GM19239 (cell line): ENCODE data around the gene ZDHHC13.

Experiments used
- DNase-seq: peaks from one replicate; pipeline ENCODE4 v3.0.0; 2011; ENCODE audit warnings: low spot score; ENCODE audit not compliant: insufficient read length
- FAIRE-seq: peaks from 2 replicates; lab custom pipeline; 2011; peaks lifted over from hg19 to GRCh38; lab: Jason Lieb, UNC

Gene ZDHHC13

DNA sequence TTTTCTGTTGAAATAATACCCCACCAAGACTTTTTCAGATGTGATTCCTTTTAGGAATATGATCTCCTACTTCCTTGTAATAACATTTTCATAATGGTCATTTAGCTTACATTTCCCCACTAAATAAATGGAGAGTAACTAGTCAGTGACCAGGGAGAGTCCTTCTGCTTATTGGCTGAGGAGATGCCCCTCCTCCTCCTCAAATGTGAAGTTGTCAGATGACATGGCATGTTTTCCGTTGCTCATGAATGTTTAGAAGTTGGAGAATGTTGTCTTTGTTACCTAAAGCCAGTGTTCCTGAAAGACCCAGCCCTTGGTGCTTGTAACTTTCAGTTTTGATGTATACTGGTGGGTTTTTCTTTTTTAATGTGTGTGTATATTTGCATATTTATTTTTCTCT is 46.6 kb downstream of the ZDHHC13 start:
- FAIRE-seq (no peak), DNase-seq (no peak)

DNA sequence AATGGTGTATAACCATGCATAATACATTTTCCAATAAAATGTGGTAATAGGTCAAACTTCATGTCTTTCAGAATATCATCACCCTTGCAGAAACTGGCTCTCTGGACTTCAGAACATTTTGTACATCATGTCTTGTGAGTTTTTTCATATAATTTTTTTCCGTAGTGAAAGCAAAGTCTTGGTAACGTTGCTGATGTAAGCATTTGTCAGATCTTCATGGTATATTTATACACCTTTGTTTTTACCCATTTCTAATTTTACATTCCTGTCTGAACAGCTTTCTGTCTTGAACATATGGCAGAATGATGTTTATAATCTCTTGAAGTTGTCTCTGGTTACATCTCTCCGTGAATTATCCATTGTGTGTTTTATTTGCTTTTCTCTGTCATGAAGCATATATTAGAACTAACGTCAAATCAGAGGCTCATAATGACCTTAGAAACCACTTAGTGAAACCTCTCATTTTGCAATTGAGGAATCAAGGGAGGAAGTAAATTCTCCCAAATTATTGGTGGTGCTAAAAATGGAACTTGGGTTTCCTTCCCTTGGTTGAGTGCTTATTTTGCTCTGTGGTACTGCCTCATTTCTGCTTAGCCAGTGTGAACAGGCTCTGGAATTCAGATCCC is 47.4 kb downstream of the ZDHHC13 start:
- FAIRE-seq (peak; percentile 57), DNase-seq (no peak)

DNA sequence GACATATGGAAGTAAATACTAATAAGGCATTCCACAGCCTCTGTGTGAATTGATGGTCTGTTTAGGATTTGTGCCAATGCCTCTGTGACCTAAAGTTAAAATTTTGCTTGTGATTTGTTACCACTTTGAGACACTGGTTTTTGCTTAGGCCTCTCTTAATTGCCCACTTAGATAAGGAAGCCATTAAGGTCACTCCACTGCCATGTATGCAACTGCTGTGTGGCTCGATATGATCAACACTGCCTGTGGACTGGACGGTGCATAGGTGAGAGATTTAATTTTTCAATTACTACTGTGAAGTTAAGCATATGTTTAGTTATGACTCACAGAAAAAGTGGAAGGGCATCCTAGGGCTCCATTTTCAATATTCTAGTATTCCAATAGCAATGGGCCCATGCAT is 47.9 kb downstream of the ZDHHC13 start:
- no peak for FAIRE-seq

DNA sequence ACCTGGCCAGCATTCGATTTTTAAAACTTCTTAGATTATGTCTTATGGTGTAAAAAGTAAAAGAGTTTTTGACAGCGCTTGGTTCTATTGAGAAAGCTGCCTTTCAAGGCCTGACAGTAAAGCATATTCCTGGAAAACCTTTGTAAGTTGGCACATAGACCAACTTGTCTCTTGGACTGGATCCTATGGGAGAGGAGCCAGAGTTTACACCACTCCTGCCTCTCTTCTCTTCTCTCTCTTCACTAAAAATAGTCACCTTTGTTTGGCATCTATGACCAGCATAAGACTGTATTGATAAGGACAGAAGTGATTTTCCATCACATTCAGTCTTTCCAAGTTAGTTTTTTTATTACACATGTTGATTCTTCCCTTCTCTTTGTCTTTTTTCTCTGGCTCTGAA is 51.1 kb downstream of the ZDHHC13 start:
- DNase-seq (no peak), FAIRE-seq (no peak)

More for the DNA sequence above, 47.9 kb downstream of the ZDHHC13 start:
- no peak for DNase-seq

DNA sequence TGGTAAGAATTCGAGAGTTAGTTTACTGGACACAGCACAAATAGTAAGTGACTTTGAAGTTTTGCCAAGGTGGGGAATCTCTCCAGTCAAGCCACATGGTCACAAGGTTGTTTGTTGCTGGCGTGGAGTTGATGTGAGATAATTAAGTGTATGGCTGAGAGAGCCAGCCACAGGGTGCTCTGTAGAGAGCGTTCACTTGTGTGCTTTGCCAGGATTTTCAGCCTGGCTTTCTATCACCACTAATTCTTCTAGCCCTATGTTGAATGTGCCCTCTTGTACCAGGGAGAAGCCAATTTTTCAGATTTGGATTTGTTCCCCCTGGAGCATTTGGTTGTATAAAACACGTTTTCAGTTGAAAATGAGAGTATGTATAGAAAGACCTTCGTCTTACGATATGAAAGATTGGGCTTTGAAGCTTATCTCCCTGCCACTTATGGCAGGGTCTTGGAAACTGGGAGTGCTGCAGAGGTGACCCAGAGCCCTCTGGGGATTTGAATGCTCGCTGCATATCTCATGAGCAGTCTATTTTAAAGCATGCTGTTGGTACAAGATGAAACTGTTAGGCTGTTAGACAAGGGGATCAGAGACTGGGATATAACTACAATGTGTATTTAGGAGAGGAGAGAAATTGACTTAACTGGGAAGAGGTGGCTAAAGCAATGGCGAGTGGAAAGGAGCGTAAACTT is 56.2 kb downstream of the ZDHHC13 start:
- FAIRE-seq (no peak), DNase-seq (no peak)

DNA sequence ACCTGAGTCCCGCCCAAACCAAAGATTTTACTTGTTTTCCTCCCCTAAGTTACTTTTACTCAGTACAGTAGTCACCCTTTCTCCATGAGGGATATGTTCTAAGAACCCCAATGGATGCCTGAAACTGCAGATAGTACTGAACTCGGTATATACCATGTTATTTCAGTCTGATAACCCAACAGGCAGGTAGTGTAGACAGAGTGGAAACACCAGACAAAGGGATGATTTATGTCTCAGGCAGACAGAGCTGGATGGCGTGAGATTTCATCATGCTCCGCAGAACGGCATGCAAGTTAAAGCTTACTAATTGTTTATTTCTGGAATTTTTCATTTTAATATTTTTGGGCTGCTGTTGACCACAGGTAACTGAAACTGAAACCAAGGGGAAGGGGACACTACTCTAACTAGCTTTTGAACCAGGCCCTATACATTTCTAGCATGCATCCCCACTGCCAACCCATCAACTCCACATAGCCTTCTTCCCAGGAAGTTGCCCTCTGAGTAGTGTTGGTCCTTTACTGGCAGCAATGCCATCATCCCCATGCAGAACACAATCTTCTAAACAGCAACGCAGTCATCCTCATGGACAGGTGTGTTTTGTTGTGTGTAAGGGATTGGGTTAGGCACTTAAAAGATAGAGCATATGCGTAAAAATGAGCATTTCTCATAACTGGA is 57.1 kb downstream of the ZDHHC13 start:
- FAIRE-seq = no peak
- no peak for DNase-seq

DNA sequence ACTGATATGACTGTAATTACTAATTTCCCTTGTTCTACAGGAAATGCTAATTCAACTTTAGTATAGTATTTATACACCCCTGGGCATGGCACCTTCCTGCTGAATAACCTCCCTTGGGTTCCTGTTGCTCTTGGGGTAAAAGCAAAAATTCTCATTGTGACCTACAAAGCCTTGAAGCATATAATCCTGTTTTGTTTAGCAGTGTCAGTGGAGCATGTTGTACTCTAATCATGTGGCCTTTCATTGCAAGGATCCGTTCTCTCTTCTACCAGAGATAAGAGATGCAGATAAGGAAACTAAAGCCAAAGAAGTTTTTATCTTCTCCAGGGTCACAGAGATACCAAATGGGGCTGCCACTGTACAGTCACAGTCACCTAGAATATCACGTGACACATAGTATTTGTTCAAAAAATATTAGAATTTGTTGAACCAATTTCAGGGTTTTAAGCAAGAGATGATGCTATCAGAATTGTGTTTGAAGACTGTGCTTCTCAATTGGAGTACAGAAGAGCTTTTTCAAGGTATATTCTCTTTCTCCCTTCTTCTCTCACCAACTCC is 59.7 kb downstream of the ZDHHC13 start:
- FAIRE-seq = no peak
- no peak for DNase-seq

DNA sequence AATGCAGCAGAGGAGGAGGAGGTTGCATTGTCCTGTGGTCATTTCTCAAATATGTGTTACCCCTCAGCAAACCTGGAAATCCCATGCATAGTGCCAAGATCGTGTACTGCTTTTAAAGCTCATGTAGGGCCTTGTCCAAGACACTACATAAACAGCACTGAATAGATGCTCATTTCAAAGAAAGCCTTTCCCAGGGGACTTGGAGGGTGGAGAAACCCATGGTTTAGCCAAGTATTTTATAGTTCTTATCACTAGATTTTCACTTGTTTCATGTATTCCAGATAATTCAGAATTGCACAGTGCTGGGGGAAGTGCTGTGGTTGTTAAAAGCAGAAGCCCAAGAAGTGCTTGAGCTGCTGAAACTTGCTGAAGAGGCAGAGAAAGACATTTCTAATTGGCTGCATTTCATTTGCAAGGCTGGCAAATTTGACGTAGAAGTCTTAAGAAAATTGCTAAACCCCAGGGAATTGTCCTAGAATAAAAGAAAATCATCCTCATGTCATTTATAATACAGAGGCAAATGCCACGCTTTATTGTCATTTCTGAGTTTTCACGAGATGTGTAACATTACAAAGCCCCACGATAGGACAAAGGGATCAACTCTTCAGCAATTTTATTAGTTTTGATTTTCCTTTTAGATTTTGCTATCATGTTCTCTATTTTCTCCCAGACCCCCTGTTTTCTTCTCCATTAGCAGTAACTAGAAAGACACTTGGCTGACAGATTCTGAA is 64.7 kb downstream of the ZDHHC13 start:
- FAIRE-seq (no peak), DNase-seq (no peak)

DNA sequence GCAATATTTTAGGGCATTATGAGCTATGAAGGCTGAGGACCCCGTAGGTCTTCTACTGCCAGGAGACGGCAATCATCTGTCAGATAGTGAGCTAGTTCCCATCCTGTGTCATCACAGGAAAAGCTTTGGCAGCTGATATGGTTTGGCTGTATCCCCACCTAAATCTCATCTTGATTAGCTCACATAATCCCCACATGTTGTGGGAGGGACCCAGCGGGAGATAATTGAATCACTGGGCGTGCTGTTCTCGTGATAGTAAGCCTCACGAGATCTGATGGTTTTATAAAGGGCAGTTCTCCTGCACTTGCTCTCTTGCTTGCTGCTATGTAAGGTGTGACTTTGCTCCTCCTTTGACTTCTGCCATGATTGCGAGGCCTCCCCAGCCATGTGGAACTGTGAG is 66.7 kb downstream of the ZDHHC13 start:
- no peak for DNase-seq
- no peak for FAIRE-seq

DNA sequence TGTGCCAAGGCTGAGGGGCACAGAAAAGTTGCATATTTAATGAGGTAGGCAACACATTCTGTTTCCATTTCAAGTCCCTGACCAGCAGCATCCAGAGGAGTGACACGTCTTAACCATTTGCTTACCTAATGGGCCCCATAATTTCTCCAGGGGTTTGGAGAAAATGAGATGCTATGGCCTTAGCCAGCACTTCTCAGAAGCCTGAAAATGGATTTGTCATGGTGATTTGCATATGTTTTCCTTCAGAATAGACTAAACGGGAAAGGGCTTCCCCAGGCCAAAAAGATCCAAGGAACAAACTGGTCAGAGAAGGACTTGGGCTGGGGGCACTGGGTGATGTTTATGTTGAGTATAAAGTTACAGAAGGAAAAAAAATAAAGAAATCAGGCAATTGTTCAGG is 68.1 kb downstream of the ZDHHC13 start:
- DNase-seq = no peak
- no peak for FAIRE-seq

DNA sequence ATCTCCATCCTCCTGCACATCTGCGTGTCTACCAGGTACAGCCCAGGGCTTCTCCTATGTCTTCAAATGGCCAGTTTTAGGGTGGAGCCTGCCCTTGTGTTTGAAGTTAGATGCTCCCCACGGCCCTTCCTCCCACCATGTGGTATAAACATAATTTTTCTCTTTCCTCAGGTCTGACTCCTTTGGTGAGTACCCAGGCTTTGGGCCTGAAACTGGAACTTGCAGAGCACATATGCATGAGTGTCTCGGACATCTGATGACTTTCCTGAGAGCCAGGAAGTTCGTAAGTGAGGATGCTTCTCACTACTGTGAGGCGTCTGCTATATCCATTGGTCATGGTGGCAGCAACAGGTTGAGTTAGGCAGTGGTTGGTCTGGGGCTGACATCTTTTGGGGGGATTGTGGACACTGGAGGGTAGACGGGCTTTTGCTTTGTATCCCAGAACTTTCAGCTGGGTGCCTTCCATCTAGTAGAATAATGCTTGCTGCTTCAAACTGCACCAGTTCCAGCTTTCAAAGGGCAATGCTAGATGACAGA is 68.6 kb downstream of the ZDHHC13 start:
- DNase-seq (no peak), FAIRE-seq (no peak)

DNA sequence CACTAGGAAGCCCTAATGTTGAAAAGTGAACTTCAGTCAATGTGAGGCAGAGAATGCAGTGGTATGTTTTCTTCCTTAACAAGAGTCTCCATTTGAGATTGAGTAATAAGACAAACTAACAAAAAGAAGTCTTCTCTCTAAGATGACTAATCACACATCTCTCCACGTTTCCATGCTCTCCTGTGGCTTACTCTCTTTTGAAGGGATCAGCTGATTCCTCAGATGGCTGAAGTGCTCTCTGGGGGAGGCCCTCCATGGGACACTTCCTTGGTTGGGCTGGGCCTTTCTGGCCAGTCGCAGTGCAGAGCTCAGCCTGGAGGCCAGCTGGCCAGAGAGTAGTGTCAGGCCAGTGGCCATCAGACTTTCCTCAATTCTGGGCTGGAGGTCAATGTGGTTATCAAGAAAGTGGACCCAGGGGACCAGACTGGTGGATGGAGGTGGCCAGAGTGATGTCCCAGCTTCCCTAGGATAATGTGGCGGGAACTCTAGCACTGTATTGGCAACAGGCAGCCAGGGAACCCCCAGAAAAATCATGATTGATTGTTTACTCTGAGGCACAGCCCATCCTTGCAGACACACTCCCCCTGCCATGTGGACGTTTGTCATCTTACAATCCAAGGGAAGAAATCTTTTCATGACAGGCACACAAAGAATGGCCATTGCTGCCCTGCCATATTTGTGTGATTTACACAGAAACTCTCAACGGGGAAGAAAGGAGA is 70.3 kb downstream of the ZDHHC13 start:
- FAIRE-seq = no peak
- DNase-seq = no peak

DNA sequence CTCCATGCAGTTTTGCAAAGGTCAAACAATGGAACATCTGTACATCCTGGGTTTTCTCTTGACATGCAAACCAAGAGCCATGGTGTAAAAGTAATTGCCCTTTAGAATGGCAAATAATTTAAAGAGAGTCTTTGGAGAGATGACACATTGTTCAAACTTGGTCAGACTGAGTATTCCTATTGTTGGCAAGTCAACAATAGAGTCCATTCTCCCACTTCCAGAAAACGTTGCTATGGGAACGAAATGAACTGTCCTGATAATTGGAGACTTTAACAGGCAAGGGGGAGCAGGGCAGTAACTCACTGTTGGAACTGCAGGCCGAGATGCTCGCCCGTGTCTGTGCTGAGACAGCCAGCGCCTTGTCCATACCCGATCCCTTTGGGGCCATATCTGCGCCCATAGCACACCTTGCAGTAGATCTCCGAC is 70.9 kb downstream of the ZDHHC13 start:
- DNase-seq (no peak), FAIRE-seq (no peak)

DNA sequence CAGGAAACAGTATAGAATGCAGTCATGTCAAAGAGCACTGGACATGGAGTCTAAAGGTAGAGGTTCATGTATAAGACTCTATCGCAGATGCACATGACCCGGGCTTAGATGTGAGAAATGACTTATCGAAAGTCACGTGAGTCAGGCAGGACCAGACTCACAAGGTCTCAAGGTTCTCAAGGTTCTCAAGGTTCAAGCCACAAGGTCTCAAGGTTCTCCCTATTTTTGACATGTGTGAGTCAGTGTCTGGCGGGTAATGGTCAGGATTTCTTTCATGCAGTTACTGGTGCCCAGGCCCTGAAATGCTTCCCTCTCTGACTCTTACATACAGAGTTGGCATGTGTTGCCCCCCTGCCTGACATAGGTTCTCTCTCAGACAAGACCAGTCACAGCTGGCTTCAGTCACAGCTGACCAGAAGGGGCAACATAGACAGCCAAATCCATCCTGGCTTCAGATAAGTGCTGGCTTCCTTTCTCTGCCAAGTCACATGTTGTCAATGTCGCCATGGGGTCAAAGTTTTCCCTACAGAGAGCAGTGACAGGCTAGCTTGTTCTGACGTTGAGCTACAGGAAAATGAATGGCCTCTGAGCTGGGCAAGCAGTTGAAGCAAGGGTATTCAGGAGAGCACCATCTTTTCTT is 74.7 kb downstream of the ZDHHC13 start:
- DNase-seq (no peak), FAIRE-seq (no peak)

DNA sequence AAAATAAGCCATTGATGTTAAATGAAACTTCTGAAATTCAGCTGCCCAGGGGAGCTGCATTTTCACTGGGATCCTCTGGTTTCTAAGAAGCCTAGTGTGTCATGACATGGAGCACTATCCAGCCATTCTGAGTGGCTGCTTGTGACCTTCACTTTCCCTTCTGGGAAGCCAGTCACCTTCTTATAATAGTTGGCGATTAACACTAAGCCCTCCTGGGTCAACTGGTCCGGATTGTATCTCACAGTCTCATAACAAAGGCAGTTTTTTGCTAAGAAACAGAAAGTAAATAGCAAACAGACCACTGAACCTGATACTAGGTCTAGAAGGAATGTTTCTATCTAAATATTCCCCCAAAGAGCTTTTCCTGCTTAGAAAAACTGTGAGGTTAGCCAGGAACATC is 76.9 kb downstream of the ZDHHC13 start:
- DNase-seq (no peak), FAIRE-seq (no peak)

DNA sequence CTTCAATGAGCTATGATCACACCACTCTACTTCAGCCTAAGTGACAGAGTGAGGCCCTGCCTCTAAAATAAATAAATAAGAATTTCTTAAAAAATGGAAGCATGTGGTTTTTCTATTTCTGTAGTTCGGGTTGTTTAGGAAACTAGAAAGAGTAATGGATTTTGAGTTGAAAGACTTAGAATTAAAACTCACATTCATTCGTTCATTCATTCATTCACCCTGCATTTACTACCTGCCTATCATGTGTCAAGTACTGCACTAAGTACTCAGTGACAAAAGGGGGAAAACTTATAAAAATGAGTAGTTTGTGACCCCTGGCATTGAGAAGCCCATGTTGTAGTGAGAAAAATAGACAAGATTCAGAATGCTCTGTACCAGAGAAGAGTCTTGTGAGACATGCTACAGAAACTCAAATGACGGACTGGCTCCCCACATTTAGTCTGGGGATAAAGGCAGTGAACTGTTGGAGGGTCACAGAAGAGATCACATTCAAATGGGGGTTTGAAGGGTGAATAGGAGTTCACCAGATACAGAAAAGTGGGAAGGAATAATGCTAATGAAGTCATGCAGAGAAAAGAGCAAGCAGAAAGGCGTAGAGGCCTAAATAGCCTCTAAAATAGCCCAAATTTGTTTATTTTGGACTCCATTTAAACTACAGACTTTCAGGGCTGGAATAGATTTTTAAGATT is 77.8 kb downstream of the ZDHHC13 start:
- no peak for DNase-seq
- no peak for FAIRE-seq

DNA sequence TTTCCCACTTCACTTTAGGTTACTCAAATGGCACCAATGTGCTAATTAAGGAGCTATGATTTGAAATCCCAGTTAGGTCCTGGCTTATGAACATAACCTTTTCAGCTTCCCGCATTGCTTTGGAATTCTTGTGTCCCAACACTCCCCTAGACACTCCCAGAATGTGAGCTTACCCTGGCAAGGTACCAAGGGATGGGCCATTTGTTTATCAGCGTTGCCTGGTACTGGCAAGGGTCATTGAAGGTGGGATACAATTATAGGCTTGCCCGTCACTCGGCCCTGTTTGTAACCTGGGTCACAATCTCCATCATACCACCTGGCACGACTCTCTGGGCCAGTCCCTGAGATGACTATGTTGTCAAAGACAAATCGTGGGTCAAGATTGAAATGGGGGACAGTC is 79.5 kb downstream of the ZDHHC13 start:
- FAIRE-seq (no peak), DNase-seq (no peak)

DNA sequence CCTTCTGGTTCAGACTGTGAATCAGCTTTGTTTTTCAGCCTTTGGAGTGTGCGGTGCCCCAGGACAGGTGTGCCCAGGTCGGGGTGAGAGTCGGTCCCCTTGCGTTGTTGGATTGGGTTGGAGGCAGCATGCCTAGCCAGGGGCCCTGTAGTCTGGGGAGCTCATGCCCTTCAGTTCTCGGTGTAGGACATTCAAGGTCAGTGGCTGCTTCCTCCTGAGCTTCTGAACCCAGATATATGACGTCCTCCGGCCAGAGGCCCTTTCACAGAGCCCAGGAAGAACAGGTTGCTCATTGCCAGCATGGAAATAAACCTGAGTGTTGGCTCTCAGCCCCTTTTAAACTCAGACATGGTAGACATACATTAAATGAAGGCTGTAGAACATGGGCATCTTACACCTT is 82.1 kb downstream of the ZDHHC13 start:
- DNase-seq = no peak
- FAIRE-seq = no peak

DNA sequence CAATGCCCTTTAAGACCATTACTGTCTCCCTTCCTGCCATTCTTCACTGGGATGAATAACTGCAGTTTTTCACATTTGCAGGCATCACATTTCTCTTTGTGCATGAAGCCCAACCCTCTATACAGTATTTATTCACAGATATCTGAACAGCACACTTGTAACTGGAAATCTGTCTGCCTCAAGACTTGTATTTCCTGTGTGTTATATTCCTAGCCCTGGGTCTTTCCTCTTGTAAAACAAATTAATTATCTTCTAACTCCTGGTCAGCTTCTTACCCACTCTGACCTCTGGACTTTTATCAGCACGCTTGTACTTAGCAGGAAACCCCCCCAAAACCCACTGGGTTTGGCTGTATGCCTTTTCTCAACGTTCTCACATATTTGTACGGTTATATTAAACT is 82.8 kb downstream of the ZDHHC13 start:
- FAIRE-seq (no peak), DNase-seq (no peak)
